ENCODE data around the gene IGSF8.

The IGSF8 gene

DNA sequence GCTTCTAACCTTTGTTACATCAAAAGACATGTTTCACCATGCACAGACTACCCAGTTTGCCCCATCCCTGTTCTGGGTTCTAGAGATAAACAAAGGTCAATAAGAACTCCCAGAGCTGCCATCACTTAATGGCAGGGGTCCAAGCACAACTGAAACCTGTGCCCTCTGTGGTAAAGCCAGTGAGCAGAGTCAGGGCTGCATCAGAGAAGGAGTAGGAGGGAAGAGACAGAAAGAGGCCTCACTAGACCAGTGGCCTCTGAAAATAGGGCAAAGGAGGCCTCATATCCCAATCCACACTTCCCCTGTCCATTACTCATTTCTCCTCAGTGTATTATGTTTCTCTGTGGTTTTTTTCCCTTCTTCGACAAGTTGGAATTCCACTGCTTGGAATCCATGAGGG is 27.3 kb upstream of the IGSF8 start:
- no peaks in the 10 kb centered on the region for H3K27me3 ChIP-seq (ENCODE audit: control insufficient read depth, insufficient read depth, low read length)
- H3K4me1 ChIP-seq (ENCODE audit: control insufficient read depth, low read depth, low read length), result no peaks in the 10 kb centered on the region
- no peak overlapping the region for H3K4me3 ChIP-seq (ENCODE audit: low read length)
- no peak overlapping the region for H3K27ac ChIP-seq (ENCODE audit: low read length)
- no peak overlapping the region for H3K9ac ChIP-seq (ENCODE audit: low read length)
- no peaks in the 10 kb centered on the region for H3K9me3 ChIP-seq (ENCODE audit: control insufficient read depth, low read depth, low read length)
- peaks cover 70% of the 10 kb centered on the region for H3K36me3 ChIP-seq (ENCODE audit: control insufficient read depth, low read depth, low read length)

DNA sequence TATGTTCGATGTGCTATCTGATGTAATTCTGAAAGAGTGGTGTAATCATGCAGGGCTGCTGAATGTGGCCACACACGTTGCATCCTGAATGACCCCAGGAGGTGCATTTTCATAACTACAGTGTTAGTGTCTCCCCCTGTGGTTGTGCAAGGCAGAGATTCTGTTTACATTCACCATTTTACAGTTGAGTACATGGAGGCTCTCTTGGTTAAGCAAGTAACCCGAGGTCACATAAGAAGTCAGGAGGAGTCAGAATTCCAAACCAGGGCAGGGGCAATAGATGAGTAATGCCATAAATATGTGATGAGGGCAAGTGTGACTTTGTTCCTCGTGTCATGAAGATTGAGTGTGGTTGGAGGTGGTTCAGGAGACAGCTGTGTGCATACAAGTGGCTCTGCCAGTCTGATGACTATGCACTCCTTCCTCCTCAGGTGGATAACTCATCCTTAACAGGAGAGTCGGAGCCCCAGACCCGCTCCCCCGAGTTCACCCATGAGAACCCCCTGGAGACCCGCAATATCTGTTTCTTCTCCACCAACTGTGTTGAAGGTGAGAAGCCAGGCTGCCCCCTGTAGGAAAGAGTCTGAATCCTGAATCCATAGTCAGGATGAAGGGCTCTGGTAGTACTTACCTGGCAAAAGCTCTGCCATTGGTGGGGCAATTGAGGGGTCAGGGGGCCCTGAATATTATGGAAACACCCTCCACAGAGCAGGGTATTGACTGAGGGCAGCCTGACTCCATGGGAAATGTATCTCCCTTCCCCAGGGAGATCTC is 26.5 kb upstream of the IGSF8 start:
- no peak overlapping the region for H3K4me3 ChIP-seq (ENCODE audit: low read length)
- no peaks in the 10 kb centered on the region for H3K27me3 ChIP-seq (ENCODE audit: control insufficient read depth, insufficient read depth, low read length)
- no peak overlapping the region for H3K27ac ChIP-seq (ENCODE audit: low read length)
- no peaks in the 10 kb centered on the region for H3K9me3 ChIP-seq (ENCODE audit: control insufficient read depth, low read depth, low read length)
- no peak overlapping the region for H3K9ac ChIP-seq (ENCODE audit: low read length)
- H3K36me3 ChIP-seq (ENCODE audit: control insufficient read depth, low read depth, low read length), result peaks cover 62% of the 10 kb centered on the region
- no peaks in the 10 kb centered on the region for H3K4me1 ChIP-seq (ENCODE audit: control insufficient read depth, low read depth, low read length)

DNA sequence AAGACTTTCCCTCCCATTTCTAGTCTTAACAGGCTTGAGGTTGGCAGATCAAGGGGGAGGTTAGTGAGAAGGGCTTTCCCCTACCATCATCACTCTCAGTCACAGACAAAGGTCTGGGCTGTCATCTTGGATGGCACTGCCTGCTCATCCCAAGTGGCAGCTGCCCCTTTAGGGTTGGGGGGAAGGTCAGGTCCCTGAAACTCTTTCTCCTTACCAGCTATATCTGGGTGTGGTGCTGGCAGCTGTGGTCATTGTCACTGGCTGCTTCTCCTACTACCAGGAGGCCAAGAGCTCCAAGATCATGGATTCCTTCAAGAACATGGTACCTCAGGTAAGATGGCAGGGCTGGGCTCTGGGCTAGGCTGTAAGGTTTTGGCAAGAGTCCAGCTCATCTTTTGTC is 25.3 kb upstream of the IGSF8 start:
- no peaks in the 10 kb centered on the region for H3K9me3 ChIP-seq (ENCODE audit: control insufficient read depth, low read depth, low read length)
- no peak overlapping the region for H3K4me3 ChIP-seq (ENCODE audit: low read length)
- peaks cover 51% of the 10 kb centered on the region for H3K36me3 ChIP-seq (ENCODE audit: control insufficient read depth, low read depth, low read length)
- H3K27ac ChIP-seq (ENCODE audit: low read length), result no peak overlapping the region
- peaks cover 2% of the 10 kb centered on the region for H3K4me1 ChIP-seq (ENCODE audit: control insufficient read depth, low read depth, low read length)
- no peak overlapping the region for H3K9ac ChIP-seq (ENCODE audit: low read length)
- H3K27me3 ChIP-seq (ENCODE audit: control insufficient read depth, insufficient read depth, low read length), result no peaks in the 10 kb centered on the region

DNA sequence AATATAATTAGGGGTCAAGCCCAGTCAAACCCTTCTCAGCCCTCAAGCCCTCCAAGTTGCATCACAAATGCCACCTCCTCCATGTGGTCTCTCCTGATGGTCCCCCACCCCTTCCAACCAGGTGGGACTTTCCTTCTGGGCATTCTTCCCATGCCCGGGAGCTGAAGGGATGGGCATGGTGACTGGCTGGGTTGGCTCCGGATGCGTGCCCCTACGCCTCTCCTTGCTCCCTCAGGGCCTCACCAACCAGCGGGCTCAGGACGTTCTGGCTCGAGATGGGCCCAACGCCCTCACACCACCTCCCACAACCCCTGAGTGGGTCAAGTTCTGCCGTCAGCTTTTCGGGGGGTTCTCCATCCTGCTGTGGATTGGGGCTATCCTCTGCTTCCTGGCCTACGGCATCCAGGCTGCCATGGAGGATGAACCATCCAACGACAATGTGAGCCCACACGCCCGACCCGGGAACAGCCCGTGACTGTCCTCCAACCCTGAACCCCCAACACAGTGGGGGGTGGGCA is 24.6 kb upstream of the IGSF8 start:
- Histone ChIP-seq H3K4me1 (ENCODE audit: control insufficient read depth, low read depth, low read length) (peaks cover 9% of the 10 kb centered on the region), H3K27ac (ENCODE audit: low read length) (no peak overlapping the region)

DNA sequence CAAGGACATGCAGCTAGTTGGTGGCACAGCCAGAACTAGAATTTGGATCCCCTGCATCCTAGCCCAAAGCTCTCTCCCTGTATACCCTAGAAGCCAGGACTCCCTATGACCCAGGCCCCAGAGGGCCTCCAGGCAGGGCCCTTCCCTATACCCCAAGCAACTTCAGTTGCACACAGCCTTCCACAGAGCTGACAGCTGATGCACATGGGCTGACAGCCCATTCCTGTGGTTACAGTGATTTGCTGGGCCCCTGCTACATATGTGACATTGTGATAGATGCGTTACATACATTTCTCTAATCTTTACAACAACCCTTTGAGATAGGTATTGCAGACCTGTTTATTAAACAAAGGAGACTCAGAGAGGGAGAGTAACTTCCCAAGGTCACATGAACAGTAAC is 23.0 kb upstream of the IGSF8 start:
- H3K27ac ChIP-seq (ENCODE audit: low read length), result no peak overlapping the region
- H3K36me3 ChIP-seq (ENCODE audit: control insufficient read depth, low read depth, low read length), result peaks cover 29% of the 10 kb centered on the region
- peaks cover 25% of the 10 kb centered on the region for H3K4me1 ChIP-seq (ENCODE audit: control insufficient read depth, low read depth, low read length)

More for the DNA sequence above, 24.6 kb upstream of the IGSF8 start:
- Histone ChIP-seq H3K9me3 (ENCODE audit: control insufficient read depth, low read depth, low read length) (no peaks in the 10 kb centered on the region), H3K36me3 (ENCODE audit: control insufficient read depth, low read depth, low read length) (peaks cover 44% of the 10 kb centered on the region), H3K27me3 (ENCODE audit: control insufficient read depth, insufficient read depth, low read length) (no peaks in the 10 kb centered on the region), H3K4me3 (ENCODE audit: low read length) (no peak overlapping the region), H3K9ac (ENCODE audit: low read length) (no peak overlapping the region)

DNA sequence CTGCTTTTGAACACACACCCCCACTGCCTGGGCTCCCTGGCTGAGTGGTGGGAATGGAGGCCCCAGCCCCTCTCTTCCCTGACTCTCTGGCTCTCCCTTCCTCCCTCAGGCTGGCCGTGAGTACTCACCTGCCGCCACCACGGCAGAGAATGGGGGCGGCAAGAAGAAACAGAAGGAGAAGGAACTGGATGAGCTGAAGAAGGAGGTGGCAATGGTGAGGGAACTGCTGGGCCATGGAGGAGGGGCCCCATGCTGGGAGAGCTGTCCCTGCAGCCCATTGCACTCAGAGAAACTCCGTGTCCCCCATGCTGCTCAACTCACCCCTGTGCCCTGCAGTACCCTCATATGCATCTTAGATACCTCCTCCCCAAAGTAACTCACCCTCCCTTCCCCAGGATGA is 22.4 kb upstream of the IGSF8 start:
- Histone ChIP-seq H3K27me3 (ENCODE audit: control insufficient read depth, insufficient read depth, low read length) (no peaks in the 10 kb centered on the region), H3K9ac (ENCODE audit: low read length) (no peak overlapping the region), H3K4me1 (ENCODE audit: control insufficient read depth, low read depth, low read length) (peaks cover 29% of the 10 kb centered on the region), H3K4me3 (ENCODE audit: low read length) (no peak overlapping the region), H3K36me3 (ENCODE audit: control insufficient read depth, low read depth, low read length) (peaks cover 26% of the 10 kb centered on the region), H3K27ac (ENCODE audit: low read length) (no peak overlapping the region), H3K9me3 (ENCODE audit: control insufficient read depth, low read depth, low read length) (no peaks in the 10 kb centered on the region)

More for the DNA sequence above, 23.0 kb upstream of the IGSF8 start:
- Histone ChIP-seq H3K9ac (ENCODE audit: low read length) (no peak overlapping the region), H3K9me3 (ENCODE audit: control insufficient read depth, low read depth, low read length) (no peaks in the 10 kb centered on the region), H3K4me3 (ENCODE audit: low read length) (no peak overlapping the region), H3K27me3 (ENCODE audit: control insufficient read depth, insufficient read depth, low read length) (no peaks in the 10 kb centered on the region)

DNA sequence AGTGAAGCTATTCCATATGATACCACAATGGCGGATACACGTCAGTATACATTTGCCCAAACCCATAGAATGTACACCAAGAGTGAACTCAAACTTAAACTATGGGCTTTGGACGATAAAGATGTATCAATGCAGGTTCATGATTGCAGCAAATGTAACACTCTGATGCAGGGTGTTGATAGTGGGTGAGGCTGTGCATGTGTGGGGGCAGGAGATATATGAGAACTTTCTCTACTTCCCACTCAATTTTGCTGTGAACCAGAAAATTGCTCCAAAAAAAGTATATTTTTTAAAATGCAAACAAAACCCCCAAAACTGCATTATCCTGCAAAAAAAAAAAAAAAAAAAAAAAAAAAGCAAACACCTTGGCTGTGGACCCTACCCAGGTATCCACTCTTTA is 20.5 kb upstream of the IGSF8 start:
- H3K4me1 ChIP-seq (ENCODE audit: control insufficient read depth, low read depth, low read length), result peaks cover 43% of the 10 kb centered on the region
- H3K9me3 ChIP-seq (ENCODE audit: control insufficient read depth, low read depth, low read length), result no peaks in the 10 kb centered on the region
- no peak overlapping the region for H3K4me3 ChIP-seq (ENCODE audit: low read length)
- H3K27ac ChIP-seq (ENCODE audit: low read length), result no peak overlapping the region
- peaks cover 13% of the 10 kb centered on the region for H3K36me3 ChIP-seq (ENCODE audit: control insufficient read depth, low read depth, low read length)
- H3K9ac ChIP-seq (ENCODE audit: low read length), result no peak overlapping the region
- H3K27me3 ChIP-seq (ENCODE audit: control insufficient read depth, insufficient read depth, low read length), result no peaks in the 10 kb centered on the region

DNA sequence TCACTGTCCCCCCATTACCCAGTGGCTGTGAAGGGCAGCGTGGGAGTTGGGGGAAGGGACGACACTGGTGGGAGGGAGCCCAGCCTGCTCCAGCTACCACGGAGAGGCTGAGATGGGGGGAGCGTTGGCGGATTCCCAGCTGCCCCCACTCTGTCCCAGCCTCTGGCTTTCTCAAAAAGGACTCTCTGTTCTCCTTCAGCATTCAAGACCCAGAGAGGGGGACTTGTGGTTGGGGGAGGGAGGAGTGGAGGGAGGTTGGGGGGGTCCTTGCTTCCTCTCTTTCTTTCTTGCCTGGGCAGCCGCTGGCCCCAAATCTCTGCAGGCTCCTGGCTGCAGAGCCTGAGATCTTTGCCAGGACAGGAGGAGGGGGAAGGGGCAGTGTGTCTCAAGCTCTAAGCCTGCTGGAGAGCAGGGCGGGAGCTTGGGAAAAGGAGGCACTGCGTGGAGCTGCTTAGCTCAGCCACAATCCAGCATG is 19.3 kb upstream of the IGSF8 start:
- H3K4me1 ChIP-seq (ENCODE audit: control insufficient read depth, low read depth, low read length), result peaks cover 48% of the 10 kb centered on the region
- H3K27ac ChIP-seq (ENCODE audit: low read length), result no peak overlapping the region
- H3K9ac ChIP-seq (ENCODE audit: low read length), result peak overlapping the region; percentile 41
- peaks cover 4% of the 10 kb centered on the region for H3K36me3 ChIP-seq (ENCODE audit: control insufficient read depth, low read depth, low read length)
- no peaks in the 10 kb centered on the region for H3K27me3 ChIP-seq (ENCODE audit: control insufficient read depth, insufficient read depth, low read length)
- H3K9me3 ChIP-seq (ENCODE audit: control insufficient read depth, low read depth, low read length), result no peaks in the 10 kb centered on the region
- H3K4me3 ChIP-seq (ENCODE audit: low read length), result peak overlapping the region; percentile 60

- Histone ChIP-seq H3K9ac (ENCODE audit: low read length) (peak overlapping the region; percentile 41), H3K27me3 (ENCODE audit: control insufficient read depth, insufficient read depth, low read length) (no peaks in the 10 kb centered on the region), H3K4me1 (ENCODE audit: control insufficient read depth, low read depth, low read length) (peaks cover 48% of the 10 kb centered on the region), H3K27ac (ENCODE audit: low read length) (no peak overlapping the region), H3K9me3 (ENCODE audit: control insufficient read depth, low read depth, low read length) (no peaks in the 10 kb centered on the region), H3K4me3 (ENCODE audit: low read length) (peak overlapping the region; percentile 60), H3K36me3 (ENCODE audit: control insufficient read depth, low read depth, low read length) (no peaks in the 10 kb centered on the region)
Measured at GRCh38 chr1:160117300-160117699, 18.9 kb upstream of the IGSF8 start.

- H3K27me3 ChIP-seq (ENCODE audit: control insufficient read depth, insufficient read depth, low read length), result no peaks in the 10 kb centered on the region
- peaks cover 48% of the 10 kb centered on the region for H3K4me1 ChIP-seq (ENCODE audit: control insufficient read depth, low read depth, low read length)
- no peaks in the 10 kb centered on the region for H3K36me3 ChIP-seq (ENCODE audit: control insufficient read depth, low read depth, low read length)
- H3K27ac ChIP-seq (ENCODE audit: low read length), result no peak overlapping the region
- H3K9ac ChIP-seq (ENCODE audit: low read length), result peak overlapping the region; percentile 21
- H3K9me3 ChIP-seq (ENCODE audit: control insufficient read depth, low read depth, low read length), result no peaks in the 10 kb centered on the region
- peak overlapping the region; percentile 60 for H3K4me3 ChIP-seq (ENCODE audit: low read length)
Measured at GRCh38 chr1:160116283-160117147, 18.1 kb upstream of the IGSF8 start.

GRCh38 chr1:160115545-160116282 is 17.3 kb upstream of the IGSF8 start, which contains the start of gene ATP1A2:
TSS of gene ATP1A2 (plus strand) at chr1:160115759. CDS start at chr1:160115862, 103 bp downstream.
- Histone ChIP-seq H3K4me3 (ENCODE audit: low read length) (peak within 1 kb of the TSS; percentile 60), H3K27me3 (ENCODE audit: control insufficient read depth, insufficient read depth, low read length) (no peaks in the 10 kb centered on the region), H3K27ac (ENCODE audit: low read length) (no peak within 1 kb of the TSS), H3K9me3 (ENCODE audit: control insufficient read depth, low read depth, low read length) (no peaks in the 10 kb centered on the region), H3K36me3 (ENCODE audit: control insufficient read depth, low read depth, low read length) (no peaks in the 10 kb centered on the region), H3K9ac (ENCODE audit: low read length) (peak within 1 kb of the TSS; percentile 21), H3K4me1 (ENCODE audit: control insufficient read depth, low read depth, low read length) (peaks cover 48% of the 10 kb centered on the region)
